Cardiac muscle cell (in vitro differentiated cells and primary cell): ENCODE results near the gene CRABP2. TPM values are rescaled to one million over a fixed set of nuclear protein-coding genes. Genes with fewer than 3 reads are reported as not detected.
A peak's percentile ranks its signal among the peaks of the same experiment; 100 is the strongest.

Experiments used
- DNase-seq, 2 donors: peaks; one replicate each; pipeline versions ENCODE4 v3.0.0 to v3.0.0-alpha.2; 2010 to 2017; ENCODE audit warnings: low read depth in 1 of 2, low spot score in 1 of 2
- H3K27ac ChIP-seq: fragments of 200-600 bp; sonication (generic); 2 replicates; pipeline ENCODE4 v1.5.1; 2016
- H3K27me3 ChIP-seq: fragments of 200-600 bp; sonication (generic); 2 replicates; pipeline ENCODE4 v1.6.0; 2016; ENCODE audit warnings: control low read depth
- H3K36me3 ChIP-seq: fragments of 200-600 bp; sonication (generic); 2 replicates; pipeline ENCODE4 v1.5.1; 2016; ENCODE audit warnings: control low read depth
- H3K4me1 ChIP-seq: fragments of 200-600 bp; sonication (generic); 2 replicates; pipeline ENCODE4 v1.8.1; 2017; ENCODE audit warnings: low read depth, mild to moderate bottlenecking, mixed run types
- H3K4me3 ChIP-seq: fragments of 200-600 bp; sonication (generic); 2 replicates; pipeline ENCODE4 v1.5.1; 2016; ENCODE audit warnings: mild to moderate bottlenecking
- H3K9me3 ChIP-seq: fragments of 200-600 bp; sonication (generic); 2 replicates; pipeline ENCODE4 v1.5.1; 2017; ENCODE audit warnings: low read depth, mild to moderate bottlenecking, control low read depth
- polyA plus RNA-seq: library from polyadenylated mRNA; unstranded; fragments of >200 nt; fragmentation: Nextera tagmentation; extraction: Ambion mirVana; gene quantifications from 2 replicates; pipeline ENCODE4 v1.2.1, GENCODE V29; 2016
- total RNA-seq: library from RNA; depleted of rRNA; stranded (reverse); fragments of >200 nt; gene quantifications from 2 replicates; pipeline ENCODE4 v1.2.3, GENCODE V29; 2016
- TF ChIP-seq, protein P1 (sequence below): IDR thresholded peaks from 2 replicates; pipeline ENCODE4 v1.5.1; 2012; ENCODE audit warnings: low read depth, mild to moderate bottlenecking, low read length

The CRABP2 gene
- total and polyA plus RNA-seq, 2 experiments from 2014 or later, result 556 to 1,249 TPM

DNA sequence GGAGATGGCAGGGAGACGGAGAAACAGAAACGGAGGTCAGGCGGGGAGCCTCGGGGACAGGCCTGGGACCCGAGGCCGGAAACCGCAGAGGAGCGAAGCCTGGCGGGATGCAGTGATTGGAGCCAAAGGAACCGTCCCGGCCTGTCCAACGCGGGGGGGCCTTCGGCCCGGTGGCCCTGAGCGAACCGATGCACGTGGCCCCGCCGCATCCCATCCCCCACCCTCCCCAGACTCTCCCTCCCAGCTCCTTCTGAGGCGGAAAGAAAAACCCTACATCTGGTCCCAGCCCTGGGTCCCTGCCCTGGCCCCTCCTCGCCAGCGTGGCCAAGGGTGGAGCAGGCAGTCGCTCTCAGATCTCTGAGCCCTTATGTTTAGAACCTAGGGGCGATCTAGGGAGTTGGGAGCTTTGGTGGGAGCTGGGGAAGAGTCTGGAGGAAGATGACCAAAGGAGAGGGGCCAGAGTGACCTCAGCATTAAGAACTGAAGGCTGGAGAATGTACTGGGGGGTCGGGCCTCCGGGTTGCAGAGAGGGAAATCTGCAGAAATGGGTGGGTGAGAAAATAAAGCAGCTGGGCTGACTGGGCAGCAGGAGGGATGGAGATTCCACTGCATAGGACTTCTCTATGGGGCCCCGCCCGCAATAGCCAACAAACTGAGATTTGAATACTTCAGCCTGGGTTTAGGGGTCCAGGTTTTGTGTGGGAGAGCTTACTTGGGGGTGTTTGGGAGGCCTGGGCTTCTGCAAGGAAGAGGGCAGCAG lies 1.5 kb upstream of the CRABP2 start:
- peak overlapping the region; percentile 77 for H3K4me3 ChIP-seq
- H3K27ac ChIP-seq, result peak overlapping the region; percentile 68
- no peaks in the 10 kb centered on the region for H3K36me3 ChIP-seq
- no peaks in the 10 kb centered on the region for H3K27me3 ChIP-seq
- peaks cover 60% of the 10 kb centered on the region for H3K4me1 ChIP-seq
- TF ChIP-seq, protein P1, sequence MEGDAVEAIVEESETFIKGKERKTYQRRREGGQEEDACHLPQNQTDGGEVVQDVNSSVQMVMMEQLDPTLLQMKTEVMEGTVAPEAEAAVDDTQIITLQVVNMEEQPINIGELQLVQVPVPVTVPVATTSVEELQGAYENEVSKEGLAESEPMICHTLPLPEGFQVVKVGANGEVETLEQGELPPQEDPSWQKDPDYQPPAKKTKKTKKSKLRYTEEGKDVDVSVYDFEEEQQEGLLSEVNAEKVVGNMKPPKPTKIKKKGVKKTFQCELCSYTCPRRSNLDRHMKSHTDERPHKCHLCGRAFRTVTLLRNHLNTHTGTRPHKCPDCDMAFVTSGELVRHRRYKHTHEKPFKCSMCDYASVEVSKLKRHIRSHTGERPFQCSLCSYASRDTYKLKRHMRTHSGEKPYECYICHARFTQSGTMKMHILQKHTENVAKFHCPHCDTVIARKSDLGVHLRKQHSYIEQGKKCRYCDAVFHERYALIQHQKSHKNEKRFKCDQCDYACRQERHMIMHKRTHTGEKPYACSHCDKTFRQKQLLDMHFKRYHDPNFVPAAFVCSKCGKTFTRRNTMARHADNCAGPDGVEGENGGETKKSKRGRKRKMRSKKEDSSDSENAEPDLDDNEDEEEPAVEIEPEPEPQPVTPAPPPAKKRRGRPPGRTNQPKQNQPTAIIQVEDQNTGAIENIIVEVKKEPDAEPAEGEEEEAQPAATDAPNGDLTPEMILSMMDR, result no peak
- H3K9me3 ChIP-seq, result no peaks in the 10 kb centered on the region
- peak; percentile 59 to 83 for DNase-seq

DNA sequence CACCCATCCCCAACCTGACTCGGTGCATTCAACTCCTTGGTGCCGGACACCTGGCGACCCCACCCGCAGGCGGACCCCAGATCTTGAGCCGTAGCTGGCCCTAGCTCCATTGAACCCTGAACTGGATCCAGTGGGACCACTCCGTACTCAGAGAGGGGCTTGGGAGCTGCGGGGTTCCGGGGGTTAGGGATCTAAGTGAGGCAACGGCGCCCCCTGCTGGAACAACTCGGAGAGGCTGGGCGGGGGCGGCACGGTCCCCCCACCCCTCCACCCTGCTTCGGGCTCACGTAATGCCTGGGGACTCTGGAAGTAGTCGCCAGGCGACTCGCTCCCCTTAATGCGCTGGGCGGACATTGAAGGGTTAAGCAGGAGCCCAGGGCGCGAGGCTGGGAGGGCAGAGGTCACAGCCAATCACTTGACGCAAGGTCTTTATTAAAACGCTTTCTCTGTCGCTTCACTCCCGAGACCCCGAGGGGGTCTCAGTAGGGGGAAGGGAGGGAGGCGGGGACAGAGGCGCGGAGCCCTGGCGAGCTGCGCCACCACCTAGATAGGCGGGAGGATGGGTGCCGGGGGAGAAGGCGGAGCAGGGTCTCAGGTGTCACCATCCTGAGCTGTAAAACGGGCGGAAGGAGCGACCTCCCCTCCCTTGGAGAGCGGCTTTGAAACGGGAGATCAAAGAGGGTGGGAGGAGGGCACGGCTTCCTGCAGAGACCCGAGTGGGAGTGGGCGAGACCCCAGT lies 704 bp upstream of the CRABP2 start:
- Histone ChIP-seq H3K4me1 (peaks cover 54% of the 10 kb centered on the region), H3K9me3 (no peaks in the 10 kb centered on the region), H3K27me3 (no peaks in the 10 kb centered on the region), H3K27ac (peak overlapping the region; percentile 80), H3K36me3 (no peaks in the 10 kb centered on the region), H3K4me3 (peak overlapping the region; percentile 77)
- DNase-seq, result peak; percentile 71 to 85
- TF ChIP-seq, protein P1, result peak; percentile 79

DNA sequence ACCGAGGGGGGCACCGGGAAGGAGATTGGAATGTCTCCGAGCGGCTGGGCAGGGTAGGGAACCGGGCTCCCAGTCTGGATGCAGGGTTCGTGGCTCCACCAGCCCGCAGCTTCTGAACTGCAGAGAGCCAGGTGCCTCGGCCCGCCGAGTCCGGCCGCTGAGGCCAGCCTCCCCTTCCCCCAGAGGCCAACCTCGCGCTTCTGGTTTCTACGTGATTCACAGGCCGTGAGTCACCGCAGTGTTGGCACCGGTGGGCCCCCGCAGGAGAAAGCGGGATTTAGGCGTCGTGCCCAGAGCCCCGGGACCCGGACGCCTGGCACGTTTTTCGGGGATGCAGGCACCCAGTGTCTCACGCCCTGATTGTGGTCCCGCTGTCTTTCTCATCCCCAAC lies 458 bp downstream of the CRABP2 start:
- peak in 1 of 2 donors; percentile 67 for DNase-seq
- Histone ChIP-seq H3K27me3 (no peaks in the 10 kb centered on the region), H3K36me3 (peaks cover 9% of the 10 kb centered on the region), H3K4me1 (peaks cover 42% of the 10 kb centered on the region), H3K4me3 (peak overlapping the region; percentile 77), H3K9me3 (no peaks in the 10 kb centered on the region), H3K27ac (peak overlapping the region; percentile 80)
- TF ChIP-seq, protein P1, result no peak

DNA sequence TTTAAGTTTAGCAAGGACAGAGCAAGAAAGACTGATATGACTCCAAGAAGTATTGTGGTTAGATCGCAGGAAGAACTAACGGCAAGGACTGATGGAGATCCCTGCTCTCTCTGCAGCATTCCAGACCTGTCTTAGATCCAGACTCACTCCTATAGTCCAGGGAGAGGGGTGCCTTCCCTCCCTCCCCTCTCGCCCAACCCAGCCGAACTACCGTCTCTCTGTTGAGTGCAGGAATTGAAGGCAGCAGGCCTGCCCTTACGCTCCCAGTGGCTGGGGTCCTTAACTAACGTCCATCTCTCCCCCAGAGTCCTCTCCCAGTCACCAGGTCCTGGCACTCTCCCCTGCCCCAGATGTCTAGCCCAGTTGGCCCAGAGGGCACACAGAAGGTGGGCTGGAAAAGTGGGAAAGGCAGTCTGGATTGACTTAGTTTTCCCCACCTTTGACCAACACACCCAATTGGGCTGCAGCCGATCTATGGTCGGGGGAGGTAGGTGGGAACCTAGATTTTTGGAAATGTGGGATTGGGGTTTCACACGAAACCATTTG lies 1.1 kb downstream of the CRABP2 start:
- H3K9me3 ChIP-seq, result no peaks in the 10 kb centered on the region
- TF ChIP-seq, protein P1, result no peak
- no peak for DNase-seq
- peak overlapping the region; percentile 77 for H3K4me3 ChIP-seq
- peaks cover 35% of the 10 kb centered on the region for H3K4me1 ChIP-seq
- H3K27ac ChIP-seq, result peak overlapping the region; percentile 80
- no peaks in the 10 kb centered on the region for H3K27me3 ChIP-seq
- H3K36me3 ChIP-seq, result peaks cover 15% of the 10 kb centered on the region

DNA sequence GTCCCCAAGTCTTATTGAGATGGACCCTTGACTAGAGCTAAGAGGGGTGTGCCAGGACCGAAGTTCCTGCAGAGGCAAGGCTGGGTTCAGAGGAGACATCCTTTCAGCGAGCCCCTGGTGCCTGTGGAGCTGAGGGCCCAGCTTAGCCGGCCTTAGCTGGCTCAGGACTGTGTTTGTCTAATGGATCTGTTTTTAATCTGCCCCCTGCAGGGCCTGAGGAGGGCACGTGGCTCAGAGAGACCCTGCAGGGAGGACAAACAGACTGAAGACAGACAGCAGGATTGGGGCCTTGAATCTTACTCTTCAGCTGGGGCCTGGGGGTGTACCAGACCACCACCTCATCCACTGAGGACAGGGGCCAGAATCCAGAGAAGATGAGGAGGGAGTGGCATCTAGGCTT lies 1.6 kb downstream of the CRABP2 start:
- no peak overlapping the region for H3K27ac ChIP-seq
- peaks cover 18% of the 10 kb centered on the region for H3K36me3 ChIP-seq
- H3K4me3 ChIP-seq, result peak overlapping the region; percentile 77
- H3K4me1 ChIP-seq, result peaks cover 30% of the 10 kb centered on the region
- H3K27me3 ChIP-seq, result no peaks in the 10 kb centered on the region
- no peaks in the 10 kb centered on the region for H3K9me3 ChIP-seq
- no peak for DNase-seq
- TF ChIP-seq, protein P1, result no peak
